Body of pancreas (tissue), 4 donors: ENCODE results near the gene DIP2B.

ENCODE experiments used
- CTCF ChIP-seq, 7 experiments: fragments of 450-650 bp in 4 of 7; fragments of 200-600 bp in 3 of 7; sonication (generic) in 3 of 7; IDR thresholded peaks; one replicate each; pipeline ENCODE4 v1.5.1; 2016 to 2019; ENCODE audit warnings: antibody characterized with exemption in 7 of 7
- POLR2A ChIP-seq, 3 donors: fragments of 450-650 bp; IDR thresholded peaks; one replicate each; pipeline ENCODE4 v1.6.1; 2016; ENCODE audit warnings: antibody characterized with exemption in 3 of 3, mild to moderate bottlenecking in 2 of 3

- no peak for TF ChIP-seq CTCF (IDR thresholded peaks at IDR 0.05)
- no peak for TF ChIP-seq POLR2A (IDR thresholded peaks at IDR 0.05)
Measured at GRCh38 chr12:50742776-50743175, 238.0 kb downstream of the DIP2B start.
